Osteoblast (primary cell): ENCODE measurements around the gene SYT17. TPM values are rescaled to one million over a fixed set of nuclear protein-coding genes. Genes with fewer than 3 reads are reported as not detected.

Source experiments
- DNase-seq: peaks from one replicate; pipeline ENCODE4 v3.0.0; 2011; ENCODE audit warnings: low spot score, mixed read lengths; ENCODE audit not compliant: insufficient read length; ENCODE audit errors: missing footprints
- H2AFZ ChIP-seq: 2 replicates; pipeline ENCODE4 v1.6.0; 2011; ENCODE audit warnings: mild to moderate bottlenecking, low read length
- H3K27ac ChIP-seq: 2 replicates; pipeline ENCODE4 v1.5.1; 2011; ENCODE audit warnings: mild to moderate bottlenecking, low read depth, low read length, moderate library complexity
- H3K27me3 ChIP-seq: 2 replicates; pipeline ENCODE4 v1.6.0; 2012; ENCODE audit warnings: mild to moderate bottlenecking, control low read depth, inconsistent platforms, low read length, moderate library complexity; ENCODE audit not compliant: insufficient read depth
- H3K36me3 ChIP-seq: 2 replicates; pipeline ENCODE4 v1.5.1; 2011; ENCODE audit warnings: mild to moderate bottlenecking, low read length, control low read depth, moderate library complexity; ENCODE audit not compliant: insufficient read depth
- H3K4me1 ChIP-seq: 2 replicates; pipeline ENCODE4 v1.5.1; 2011; ENCODE audit warnings: mild to moderate bottlenecking, low read length, control low read depth, moderate library complexity; ENCODE audit not compliant: insufficient read depth
- H3K4me2 ChIP-seq: 2 replicates; pipeline ENCODE4 v1.6.0; 2011; ENCODE audit warnings: mild to moderate bottlenecking, low read length; ENCODE audit not compliant: insufficient read depth
- H3K4me3 ChIP-seq: fragments of 200-600 bp; sonication (generic); 3 replicates; pipeline ENCODE4 v1.5.1; 2012; ENCODE audit warnings: mild to moderate bottlenecking, low read length, inconsistent platforms; ENCODE audit not compliant: insufficient read depth
- H3K79me2 ChIP-seq: 2 replicates; pipeline ENCODE4 v1.6.0; 2012; ENCODE audit warnings: mild to moderate bottlenecking, low read length, control low read depth, inconsistent platforms; ENCODE audit not compliant: insufficient read depth
- H3K9me3 ChIP-seq: 2 replicates; pipeline ENCODE4 v1.5.1; 2011; ENCODE audit warnings: low read depth, low read length, control low read depth
- H4K20me1 ChIP-seq: 2 replicates; pipeline ENCODE4 v1.6.0; 2012; ENCODE audit warnings: mild to moderate bottlenecking, low read length, control low read depth; ENCODE audit not compliant: insufficient read depth
- total RNA-seq: library from RNA; depleted of rRNA; stranded (reverse); fragments of >200 nt; gene quantifications from 2 replicates; pipeline ENCODE4 v1.2.3, GENCODE V29; 2012
- TF ChIP-seq, protein P1 (sequence below): IDR thresholded peaks from 2 replicates; pipeline ENCODE4 v1.5.1; 2011; ENCODE audit warnings: mild to moderate bottlenecking, low read depth, low read length, moderate library complexity; ENCODE audit errors: extremely low read depth

The SYT17 gene
- total RNA-seq, 1 donor: under 0.01 TPM

DNA sequence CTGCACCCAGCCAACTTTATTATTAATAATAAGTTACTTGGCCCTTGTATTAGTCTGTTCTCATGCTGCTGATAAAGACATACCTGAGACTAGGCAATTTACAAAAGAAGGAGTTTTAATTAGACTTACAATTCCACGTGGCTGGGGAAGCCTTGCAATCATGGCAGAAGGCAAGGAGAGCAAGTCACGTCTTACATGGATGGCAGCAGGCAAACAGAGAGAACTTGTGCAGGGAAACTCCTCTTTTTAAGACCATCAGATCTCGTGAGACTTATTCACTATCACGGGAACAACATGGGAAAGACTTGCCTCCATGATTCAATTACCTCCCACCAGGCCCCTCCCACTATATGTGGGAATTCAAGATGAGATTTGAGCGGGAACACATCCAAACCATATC lies 47.7 kb downstream of the SYT17 start:
- Histone ChIP-seq H3K36me3 (no peaks in the 10 kb centered on the region), H3K79me2 (no peaks in the 10 kb centered on the region), H4K20me1 (no peaks in the 10 kb centered on the region), H3K4me3 (no peak overlapping the region), H2AFZ (no peak overlapping the region), H3K9me3 (no peaks in the 10 kb centered on the region), H3K27me3 (no peaks in the 10 kb centered on the region), H3K4me2 (no peak overlapping the region), H3K27ac (no peak overlapping the region), H3K4me1 (no peaks in the 10 kb centered on the region)
- DNase-seq: no peak
- TF ChIP-seq, protein P1, sequence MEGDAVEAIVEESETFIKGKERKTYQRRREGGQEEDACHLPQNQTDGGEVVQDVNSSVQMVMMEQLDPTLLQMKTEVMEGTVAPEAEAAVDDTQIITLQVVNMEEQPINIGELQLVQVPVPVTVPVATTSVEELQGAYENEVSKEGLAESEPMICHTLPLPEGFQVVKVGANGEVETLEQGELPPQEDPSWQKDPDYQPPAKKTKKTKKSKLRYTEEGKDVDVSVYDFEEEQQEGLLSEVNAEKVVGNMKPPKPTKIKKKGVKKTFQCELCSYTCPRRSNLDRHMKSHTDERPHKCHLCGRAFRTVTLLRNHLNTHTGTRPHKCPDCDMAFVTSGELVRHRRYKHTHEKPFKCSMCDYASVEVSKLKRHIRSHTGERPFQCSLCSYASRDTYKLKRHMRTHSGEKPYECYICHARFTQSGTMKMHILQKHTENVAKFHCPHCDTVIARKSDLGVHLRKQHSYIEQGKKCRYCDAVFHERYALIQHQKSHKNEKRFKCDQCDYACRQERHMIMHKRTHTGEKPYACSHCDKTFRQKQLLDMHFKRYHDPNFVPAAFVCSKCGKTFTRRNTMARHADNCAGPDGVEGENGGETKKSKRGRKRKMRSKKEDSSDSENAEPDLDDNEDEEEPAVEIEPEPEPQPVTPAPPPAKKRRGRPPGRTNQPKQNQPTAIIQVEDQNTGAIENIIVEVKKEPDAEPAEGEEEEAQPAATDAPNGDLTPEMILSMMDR: no peak

DNA sequence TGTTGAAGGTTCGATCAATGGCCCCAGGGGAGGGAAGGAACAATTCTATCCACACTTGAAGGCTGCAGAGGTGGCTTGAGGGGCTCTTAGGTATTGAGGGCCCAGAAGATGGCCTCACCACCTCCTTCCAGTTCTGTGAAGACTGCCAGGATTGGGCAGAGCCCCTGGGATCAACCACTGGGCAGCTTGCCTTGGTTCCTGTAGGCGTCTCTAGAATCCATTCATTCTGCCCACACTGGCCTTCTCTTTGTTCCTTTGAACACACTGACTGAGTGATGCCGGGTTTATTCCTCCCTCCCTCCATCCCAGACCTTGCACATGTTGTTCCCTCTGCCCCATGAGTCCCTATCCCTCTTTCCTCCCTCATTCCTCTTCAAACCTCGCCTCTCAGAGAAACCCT lies 50.5 kb downstream of the SYT17 start:
- Histone ChIP-seq H3K4me3 (no peak overlapping the region), H3K9me3 (no peaks in the 10 kb centered on the region), H3K27me3 (no peaks in the 10 kb centered on the region), H3K36me3 (no peaks in the 10 kb centered on the region), H3K79me2 (no peaks in the 10 kb centered on the region), H3K27ac (no peak overlapping the region), H4K20me1 (no peaks in the 10 kb centered on the region), H3K4me2 (no peak overlapping the region), H3K4me1 (no peaks in the 10 kb centered on the region), H2AFZ (no peak overlapping the region)
- DNase-seq: no peak
- TF ChIP-seq, protein P1: no peak

- Histone ChIP-seq H3K27me3 (no peaks in the 10 kb centered on the region), H3K4me3 (no peak overlapping the region), H4K20me1 (no peaks in the 10 kb centered on the region), H3K4me2 (no peak overlapping the region), H3K9me3 (no peaks in the 10 kb centered on the region), H3K27ac (no peak overlapping the region), H2AFZ (no peak overlapping the region), H3K79me2 (no peaks in the 10 kb centered on the region), H3K4me1 (no peaks in the 10 kb centered on the region), H3K36me3 (no peaks in the 10 kb centered on the region)
- no peak for DNase-seq
- TF ChIP-seq, protein P1: no peak
Measured at GRCh38 chr16:19219836-19220235, 51.8 kb downstream of the SYT17 start.

GRCh38 chr16:19223235-19224170 lies 55.5 kb downstream of the SYT17 start:
- Histone ChIP-seq H3K4me1 (no peaks in the 10 kb centered on the region), H3K4me2 (no peak overlapping the region), H3K9me3 (no peaks in the 10 kb centered on the region), H3K36me3 (no peaks in the 10 kb centered on the region), H2AFZ (no peak overlapping the region), H3K27me3 (peaks cover under 1% of the 10 kb centered on the region), H3K79me2 (no peaks in the 10 kb centered on the region), H3K4me3 (no peak overlapping the region), H3K27ac (no peak overlapping the region), H4K20me1 (no peaks in the 10 kb centered on the region)
- no peak for DNase-seq
- TF ChIP-seq, protein P1: peak; percentile 53
